ENCODE data around the gene RARB.

Gene RARB

GRCh38 chr3:25471081-25471768, 43.2 kb downstream of the RARB start:
- no peaks in the 10 kb centered on the region for H3K36me3 ChIP-seq (ENCODE audit: control insufficient read depth in 2 of 2, insufficient read depth in 1 of 2, low read length in 2 of 2)
- ChIA-PET POLR2A (no interaction called here), CTCF (interaction anchor here (0.5 to 0.6 kb wide), 3 partner anchors 116 to 907 kb away, joined by 3 to 5 read pairs (median 4); no protein-coding TSS in a partner anchor)
- TF ChIP-seq KLF7 (tag by site-specific recombination; IDR thresholded peaks at IDR 0.05; ENCODE audit: borderline replicate concordance) = no peak
- H3K4me1 ChIP-seq (ENCODE audit: control insufficient read depth, insufficient read depth, low read length) = no peaks in the 10 kb centered on the region
- no peaks in the 10 kb centered on the region for H3K9me3 ChIP-seq (ENCODE audit: control insufficient read depth, insufficient read depth, low read depth, low read length)
- H3K4me3 ChIP-seq (ENCODE audit: low read depth, low read length) = no peak overlapping the region
- H3K27ac ChIP-seq (ENCODE audit: extremely low read depth, low read depth, low read length) = no peak overlapping the region

- Histone ChIP-seq H3K36me3 (ENCODE audit: control insufficient read depth in 2 of 2, insufficient read depth in 1 of 2, low read length in 2 of 2) (no peaks in the 10 kb centered on the region), H3K4me1 (ENCODE audit: control insufficient read depth, insufficient read depth, low read length) (no peaks in the 10 kb centered on the region), H3K4me3 (ENCODE audit: low read depth, low read length) (no peak overlapping the region), H3K9me3 (ENCODE audit: control insufficient read depth, insufficient read depth, low read depth, low read length) (no peaks in the 10 kb centered on the region), H3K27ac (ENCODE audit: extremely low read depth, low read depth, low read length) (no peak overlapping the region)
- CTCF ChIA-PET = interaction anchor here (0.5 to 0.6 kb wide), 2 partner anchors 9 to 908 kb away, joined by 3 read pairs; no protein-coding TSS in a partner anchor
- TF ChIP-seq ZBTB48 (tag by site-specific recombination; IDR thresholded peaks at IDR 0.05) (no peak), ZNF639 (tag by site-specific recombination; IDR thresholded peaks at IDR 0.05) (no peak), REPIN1 (tag by site-specific recombination; IDR thresholded peaks at IDR 0.05; ENCODE audit: low read depth) (no peak), ZNF561 (tag by site-specific recombination; IDR thresholded peaks at IDR 0.05; ENCODE audit: borderline replicate concordance) (no peak), ZNF558 (tag by site-specific recombination; IDR thresholded peaks at IDR 0.05) (no peak), BCL6B (tag by site-specific recombination; IDR thresholded peaks at IDR 0.05) (no peak), ZNF19 (tag by site-specific recombination; IDR thresholded peaks at IDR 0.05; ENCODE audit: low read depth) (no peak), ZBTB11 (tag by site-specific recombination; conservative IDR thresholded peaks at IDR 0.05; ENCODE audit: low read depth) (no peak), ZFP41 (tag by site-specific recombination; IDR thresholded peaks at IDR 0.05; ENCODE audit: borderline replicate concordance) (no peak), ZNF280D (tag by site-specific recombination; IDR thresholded peaks at IDR 0.05) (no peak)
- POLR2A ChIA-PET = no interaction called here
Measured at GRCh38 chr3:25472153-25472552, 44.1 kb downstream of the RARB start.
